ENCODE results near the gene PHKA1.
A peak's percentile ranks its signal among the peaks of the same experiment; 100 is the strongest.

PHKA1 gene

DNA sequence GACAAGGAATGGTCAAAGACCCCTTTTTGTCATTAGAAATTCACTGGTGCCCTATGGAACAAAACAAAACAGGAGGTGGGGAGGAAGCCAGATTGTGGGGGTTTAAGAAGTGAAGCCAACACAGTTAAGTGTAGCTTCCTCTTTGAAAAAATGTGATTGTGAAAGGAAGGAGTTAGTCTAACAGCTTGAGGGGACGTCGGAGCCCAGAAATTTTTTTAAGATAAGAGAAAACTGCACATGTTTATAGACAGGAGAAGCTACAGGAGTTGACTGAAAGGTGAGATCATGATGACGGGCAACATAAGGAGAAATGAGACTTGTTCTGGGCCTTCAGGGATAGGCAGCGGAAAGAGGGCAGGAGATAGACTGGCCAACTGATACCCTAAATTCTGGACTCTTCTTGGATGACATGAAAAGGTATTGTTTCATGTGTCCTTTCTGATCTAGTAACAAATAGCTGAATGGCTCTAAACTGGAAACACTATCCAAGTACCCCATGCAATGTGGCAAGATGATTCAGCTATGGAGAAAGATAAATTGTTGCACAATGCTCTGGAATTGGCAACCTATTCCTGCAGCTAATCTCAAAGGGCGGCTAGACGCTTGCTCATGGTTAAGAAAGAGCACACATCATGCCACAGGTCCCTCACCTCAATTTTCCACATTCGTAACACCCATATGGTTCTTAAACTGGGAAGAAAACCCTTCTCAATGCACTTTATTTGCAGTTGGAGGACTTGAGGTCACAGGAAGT lies 137.8 kb downstream of the PHKA1 start:
- H3K4me1 ChIP-seq, result no peaks in the 10 kb centered on the region
- H3K9ac ChIP-seq, result no peak overlapping the region
- no peak overlapping the region for H2AFZ ChIP-seq
- TF ChIP-seq, protein P1, sequence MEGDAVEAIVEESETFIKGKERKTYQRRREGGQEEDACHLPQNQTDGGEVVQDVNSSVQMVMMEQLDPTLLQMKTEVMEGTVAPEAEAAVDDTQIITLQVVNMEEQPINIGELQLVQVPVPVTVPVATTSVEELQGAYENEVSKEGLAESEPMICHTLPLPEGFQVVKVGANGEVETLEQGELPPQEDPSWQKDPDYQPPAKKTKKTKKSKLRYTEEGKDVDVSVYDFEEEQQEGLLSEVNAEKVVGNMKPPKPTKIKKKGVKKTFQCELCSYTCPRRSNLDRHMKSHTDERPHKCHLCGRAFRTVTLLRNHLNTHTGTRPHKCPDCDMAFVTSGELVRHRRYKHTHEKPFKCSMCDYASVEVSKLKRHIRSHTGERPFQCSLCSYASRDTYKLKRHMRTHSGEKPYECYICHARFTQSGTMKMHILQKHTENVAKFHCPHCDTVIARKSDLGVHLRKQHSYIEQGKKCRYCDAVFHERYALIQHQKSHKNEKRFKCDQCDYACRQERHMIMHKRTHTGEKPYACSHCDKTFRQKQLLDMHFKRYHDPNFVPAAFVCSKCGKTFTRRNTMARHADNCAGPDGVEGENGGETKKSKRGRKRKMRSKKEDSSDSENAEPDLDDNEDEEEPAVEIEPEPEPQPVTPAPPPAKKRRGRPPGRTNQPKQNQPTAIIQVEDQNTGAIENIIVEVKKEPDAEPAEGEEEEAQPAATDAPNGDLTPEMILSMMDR (IDR thresholded peaks at IDR 0.05), result no peak
- H3K79me2 ChIP-seq, result no peaks in the 10 kb centered on the region
- H3K4me2 ChIP-seq (ENCODE audit: low read length), result no peak overlapping the region
- no peak overlapping the region for H3K4me3 ChIP-seq (ENCODE audit: low read depth, low read length)
- no peak overlapping the region for H3K27ac ChIP-seq
- H3K27me3 ChIP-seq (ENCODE audit: control insufficient read depth, insufficient read depth, low read length), result no peaks in the 10 kb centered on the region
- H3K36me3 ChIP-seq (ENCODE audit: control insufficient read depth, insufficient read depth, low read length), result no peaks in the 10 kb centered on the region
- no peaks in the 10 kb centered on the region for H3K9me3 ChIP-seq (ENCODE audit: control insufficient read depth, low read length)

- Histone ChIP-seq H3K4me2 (ENCODE audit: low read length) (peak overlapping the region; percentile 69), H3K9ac (no peak overlapping the region), H3K9me3 (ENCODE audit: control insufficient read depth, low read length) (no peaks in the 10 kb centered on the region), H3K4me1 (no peaks in the 10 kb centered on the region), H3K27ac (no peak overlapping the region), H3K4me3 (ENCODE audit: low read depth, low read length) (peak overlapping the region; percentile 68), H3K27me3 (ENCODE audit: control insufficient read depth, insufficient read depth, low read length) (no peaks in the 10 kb centered on the region), H2AFZ (peak overlapping the region; percentile 82), H3K36me3 (ENCODE audit: control insufficient read depth, insufficient read depth, low read length) (no peaks in the 10 kb centered on the region), H3K79me2 (no peaks in the 10 kb centered on the region)
- TF ChIP-seq, protein P1 (IDR thresholded peaks at IDR 0.05), result no peak
Measured at GRCh38 chrX:72573158-72573511, 141.0 kb downstream of the PHKA1 start.

- TF ChIP-seq, protein P1 (IDR thresholded peaks at IDR 0.05), result no peak
- H3K27ac ChIP-seq, result peak within 1 kb of the TSS; percentile 81
Measured at GRCh38 chrX:72572248-72573157, 141.6 kb downstream of the PHKA1 start, which contains the start of gene HDAC8. HDAC8 (minus strand) TSS chrX:72572843; CDS start chrX:72572761, 82 bp downstream.

DNA sequence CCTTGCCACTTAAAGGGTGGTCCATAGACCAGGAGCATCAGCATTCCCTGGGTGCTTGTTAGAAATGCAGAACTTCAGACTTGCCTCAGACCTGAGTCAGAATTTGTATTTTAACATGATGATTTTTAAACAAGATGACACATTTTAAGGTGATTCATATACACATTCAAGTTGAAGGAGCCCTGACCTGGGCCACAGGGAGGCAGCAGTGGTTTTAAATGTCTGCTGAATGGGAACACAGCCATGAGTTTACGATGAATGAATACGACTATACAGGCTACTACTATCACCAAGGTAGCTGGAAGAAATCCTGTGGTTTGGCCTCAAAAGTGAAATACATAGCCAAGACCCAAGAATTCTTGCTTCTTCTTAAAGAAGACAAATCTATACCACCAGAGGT lies 144.3 kb downstream of the PHKA1 start:
- H3K9ac ChIP-seq, result no peak overlapping the region
- H2AFZ ChIP-seq, result no peak overlapping the region
- H3K27ac ChIP-seq, result no peak overlapping the region
- no peaks in the 10 kb centered on the region for H3K9me3 ChIP-seq (ENCODE audit: control insufficient read depth, low read length)
- H3K36me3 ChIP-seq (ENCODE audit: control insufficient read depth, insufficient read depth, low read length), result no peaks in the 10 kb centered on the region
- TF ChIP-seq, protein P1 (IDR thresholded peaks at IDR 0.05), result no peak
- H3K4me1 ChIP-seq, result no peaks in the 10 kb centered on the region
- H3K4me2 ChIP-seq (ENCODE audit: low read length), result no peak overlapping the region
- no peak overlapping the region for H3K4me3 ChIP-seq (ENCODE audit: low read depth, low read length)
- no peaks in the 10 kb centered on the region for H3K27me3 ChIP-seq (ENCODE audit: control insufficient read depth, insufficient read depth, low read length)
- H3K79me2 ChIP-seq, result no peaks in the 10 kb centered on the region

More at GRCh38 chrX:72572248-72573157, 141.6 kb downstream of the PHKA1 start, which contains the start of gene HDAC8:
- Histone ChIP-seq H3K9me3 (ENCODE audit: control insufficient read depth, low read length) (no peaks in the 10 kb centered on the region), H3K27me3 (ENCODE audit: control insufficient read depth, insufficient read depth, low read length) (no peaks in the 10 kb centered on the region), H3K4me2 (ENCODE audit: low read length) (peak within 1 kb of the TSS; percentile 69), H3K36me3 (ENCODE audit: control insufficient read depth, insufficient read depth, low read length) (no peaks in the 10 kb centered on the region), H3K79me2 (no peaks in the 10 kb centered on the region), H3K4me3 (ENCODE audit: low read depth, low read length) (peak within 1 kb of the TSS; percentile 68), H3K4me1 (no peaks in the 10 kb centered on the region), H3K9ac (peak within 1 kb of the TSS; percentile 28), H2AFZ (peak within 1 kb of the TSS; percentile 82)
